GM12875 (cell line): Measurements from ENCODE around the gene LRRC4C.

Experiments
- H3K4me3 ChIP-seq: one replicate; pipeline ENCODE4 v1.5.1; 2011; ENCODE audit warnings: low read depth, low read length, control low read depth
- TF ChIP-seq, protein P1 (sequence below): IDR thresholded peaks from 2 replicates; pipeline ENCODE4 v1.5.1; 2011; ENCODE audit warnings: low read depth, mild to moderate bottlenecking, control low read depth, inconsistent platforms, low read length, moderate library complexity, borderline replicate concordance; ENCODE audit not compliant: insufficient read depth

LRRC4C gene

DNA sequence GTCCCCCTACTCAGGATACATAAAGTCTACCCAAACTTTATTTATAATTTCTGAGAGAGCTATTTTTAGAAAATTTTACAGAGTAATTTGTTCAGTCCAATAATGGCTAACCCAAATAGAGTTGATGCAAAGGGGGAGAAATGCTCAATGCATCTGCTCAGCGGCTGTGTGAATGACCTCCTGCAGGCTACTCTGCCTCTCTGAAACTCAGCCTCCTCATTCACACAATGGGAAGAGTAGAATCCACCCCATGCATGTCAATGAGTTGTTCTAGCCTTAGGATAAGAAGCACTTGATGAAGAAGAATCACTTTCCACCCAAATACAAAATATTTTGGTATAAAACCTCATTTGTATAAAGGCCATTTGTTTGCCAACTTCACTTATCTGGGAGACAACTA lies 1204.0 kb downstream of the LRRC4C start:
- H3K4me3 ChIP-seq = no peak overlapping the region
- TF ChIP-seq, protein P1, sequence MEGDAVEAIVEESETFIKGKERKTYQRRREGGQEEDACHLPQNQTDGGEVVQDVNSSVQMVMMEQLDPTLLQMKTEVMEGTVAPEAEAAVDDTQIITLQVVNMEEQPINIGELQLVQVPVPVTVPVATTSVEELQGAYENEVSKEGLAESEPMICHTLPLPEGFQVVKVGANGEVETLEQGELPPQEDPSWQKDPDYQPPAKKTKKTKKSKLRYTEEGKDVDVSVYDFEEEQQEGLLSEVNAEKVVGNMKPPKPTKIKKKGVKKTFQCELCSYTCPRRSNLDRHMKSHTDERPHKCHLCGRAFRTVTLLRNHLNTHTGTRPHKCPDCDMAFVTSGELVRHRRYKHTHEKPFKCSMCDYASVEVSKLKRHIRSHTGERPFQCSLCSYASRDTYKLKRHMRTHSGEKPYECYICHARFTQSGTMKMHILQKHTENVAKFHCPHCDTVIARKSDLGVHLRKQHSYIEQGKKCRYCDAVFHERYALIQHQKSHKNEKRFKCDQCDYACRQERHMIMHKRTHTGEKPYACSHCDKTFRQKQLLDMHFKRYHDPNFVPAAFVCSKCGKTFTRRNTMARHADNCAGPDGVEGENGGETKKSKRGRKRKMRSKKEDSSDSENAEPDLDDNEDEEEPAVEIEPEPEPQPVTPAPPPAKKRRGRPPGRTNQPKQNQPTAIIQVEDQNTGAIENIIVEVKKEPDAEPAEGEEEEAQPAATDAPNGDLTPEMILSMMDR = no peak

DNA sequence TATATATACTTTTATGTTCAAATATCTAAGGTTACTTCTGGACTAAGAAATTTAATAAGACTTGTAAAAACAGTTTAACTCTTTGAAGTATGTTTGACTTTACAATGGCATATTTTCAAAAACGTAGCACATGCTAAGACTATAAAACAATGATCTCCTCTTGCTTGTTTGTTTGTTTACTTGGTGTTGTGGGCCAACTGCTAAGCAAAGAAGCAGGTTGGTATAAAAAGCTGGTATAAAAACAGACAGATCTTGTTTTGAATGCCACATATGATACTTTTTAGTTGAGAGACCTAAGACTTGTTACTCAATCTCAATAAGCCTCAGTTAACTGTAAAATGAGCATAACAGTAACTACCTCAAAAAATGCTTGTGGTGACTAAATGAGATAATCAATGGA lies 1206.3 kb downstream of the LRRC4C start:
- H3K4me3 ChIP-seq = no peak overlapping the region
- TF ChIP-seq, protein P1 = no peak

DNA sequence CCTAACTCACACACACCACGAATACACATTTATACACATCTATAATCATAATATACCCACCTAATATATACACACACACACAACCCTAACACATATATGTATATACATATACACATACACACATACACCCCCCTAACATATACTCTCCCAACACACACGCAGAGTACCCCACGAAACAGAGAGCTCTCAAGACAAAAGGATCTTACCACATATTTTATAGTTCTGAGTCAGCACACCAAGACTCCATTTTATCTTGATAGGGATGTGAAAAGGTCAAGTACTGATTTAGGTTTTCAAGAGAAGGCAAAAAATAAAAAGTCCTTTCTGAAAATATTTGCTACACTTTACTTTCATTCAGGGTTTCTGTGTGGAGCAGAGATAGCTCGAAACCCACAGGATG lies 1207.2 kb downstream of the LRRC4C start:
- H3K4me3 ChIP-seq = no peak overlapping the region
- TF ChIP-seq, protein P1 = no peak

DNA sequence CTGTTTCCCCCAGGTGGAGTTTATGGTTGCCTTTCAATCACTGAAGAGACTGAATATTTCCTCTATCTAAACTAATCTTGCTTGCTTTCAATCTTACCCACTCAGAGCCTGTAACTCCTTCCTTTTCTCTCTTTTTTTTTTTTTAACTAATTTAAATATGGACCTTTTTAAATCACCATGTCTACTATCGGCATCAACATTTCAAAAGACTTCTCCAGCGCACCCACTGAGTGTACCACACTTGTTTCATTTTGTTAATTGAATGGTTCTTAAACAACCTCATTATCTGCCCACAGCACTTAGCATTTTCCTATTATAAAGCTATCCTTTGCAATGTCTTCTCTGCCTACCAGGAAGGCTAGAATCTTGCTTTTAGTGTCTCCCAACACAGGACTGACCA lies 1212.5 kb downstream of the LRRC4C start:
- TF ChIP-seq, protein P1 = no peak
- H3K4me3 ChIP-seq = no peak overlapping the region

DNA sequence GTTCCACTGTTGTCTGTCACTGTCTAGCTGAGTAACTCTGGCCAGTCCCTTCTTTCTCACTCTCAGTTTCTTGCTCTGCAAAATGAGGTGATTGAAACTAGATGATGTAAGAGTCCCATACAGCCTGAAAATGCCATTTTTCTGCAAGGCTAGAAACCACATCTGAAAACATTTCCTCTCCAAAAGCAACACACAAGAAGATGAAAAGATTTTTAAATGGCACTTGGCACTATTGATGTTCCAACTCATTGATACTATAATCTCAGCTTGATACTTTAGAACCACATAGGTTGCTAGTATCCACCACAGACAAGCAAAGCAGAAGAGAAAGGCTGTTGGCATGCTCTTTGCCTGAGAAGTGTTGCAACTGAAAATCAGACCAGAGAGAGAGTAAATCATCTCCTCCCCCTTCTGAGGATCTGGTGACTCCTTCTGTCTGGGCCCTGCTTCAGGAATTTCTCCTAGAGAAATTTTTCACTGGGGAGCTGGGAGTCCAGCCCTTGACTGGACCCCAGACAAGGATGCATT lies 1217.9 kb downstream of the LRRC4C start:
- TF ChIP-seq, protein P1 = no peak

DNA sequence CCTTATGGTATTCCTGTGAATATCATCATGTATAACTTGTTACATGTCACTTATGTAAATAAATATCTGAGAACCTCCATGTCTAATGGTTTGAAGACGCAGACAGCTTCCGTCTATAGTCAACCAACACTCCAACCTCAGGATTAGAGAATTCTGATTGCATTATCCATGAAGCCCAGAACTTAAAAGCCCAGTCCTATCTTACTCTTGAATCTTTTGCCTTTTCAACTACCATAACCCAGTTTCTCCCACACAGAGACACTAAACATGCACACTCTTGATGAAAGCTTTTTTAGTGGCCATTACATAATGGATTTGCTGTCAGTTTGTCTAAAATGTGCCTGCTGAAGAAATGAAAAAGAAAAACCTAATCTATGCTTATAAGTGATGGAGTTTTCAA lies 1219.2 kb downstream of the LRRC4C start:
- TF ChIP-seq, protein P1 = no peak
- no peak overlapping the region for H3K4me3 ChIP-seq

More for the DNA sequence above, 1217.9 kb downstream of the LRRC4C start:
- H3K4me3 ChIP-seq = no peak overlapping the region

DNA sequence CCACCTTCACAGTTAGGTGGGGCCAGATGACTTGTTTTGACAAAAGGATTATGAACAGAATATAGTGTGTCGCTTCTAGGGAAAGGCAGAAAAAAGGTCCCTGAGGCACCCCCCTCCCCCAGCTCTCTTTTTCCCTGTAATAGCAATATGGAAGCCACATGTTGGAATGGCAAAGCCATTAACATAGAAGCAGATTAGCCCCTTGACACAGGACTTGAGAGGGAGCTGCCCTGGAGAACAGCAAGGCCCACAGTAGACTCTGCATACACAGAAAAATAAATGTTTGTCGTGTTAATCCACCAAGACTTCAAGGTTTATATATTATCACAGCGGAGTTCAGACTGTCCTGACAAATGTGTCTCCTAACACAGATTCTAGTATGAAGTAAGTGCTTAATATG lies 1222.9 kb downstream of the LRRC4C start:
- TF ChIP-seq, protein P1 = no peak
- no peak overlapping the region for H3K4me3 ChIP-seq
